Prostate gland (tissue), 2 donors: ENCODE data around the gene KRT35. TPM values are rescaled to one million over a fixed set of nuclear protein-coding genes. Genes with fewer than 3 reads are reported as not detected.

Experiments
- DNase-seq: peaks from one replicate; pipeline ENCODE4 v3.0.0-alpha.2; 2019; ENCODE audit warnings: low spot score
- H3K27ac ChIP-seq, 2 donors: fragments of 200-600 bp; sonication (generic); 2 replicates each; pipeline ENCODE4 v1.5.1; 2017 to 2019
- H3K27me3 ChIP-seq: fragments of 200-600 bp; sonication (generic); replicated peaks from 2 replicates; pipeline ENCODE4 v1.5.1; 2019; ENCODE audit not compliant: insufficient read depth
- H3K36me3 ChIP-seq, 2 donors: fragments of 200-600 bp; sonication (generic); 1 replicate in 1 of 2; 2 replicates in 1 of 2; pipeline versions ENCODE4 v1.5.1 to v1.8.1; 2017 to 2019
- H3K4me1 ChIP-seq: fragments of 200-600 bp; sonication (generic); replicated peaks from 2 replicates; pipeline ENCODE4 v1.5.1; 2019
- H3K4me3 ChIP-seq, 2 donors: fragments of 200-600 bp; sonication (generic); 2 replicates each; pipeline ENCODE4 v1.5.1; 2017 to 2019
- H3K9me3 ChIP-seq: fragments of 200-600 bp; sonication (generic); 2 replicates; pipeline ENCODE4 v1.5.1; 2017
- POLR2A ChIP-seq: fragments of 450-650 bp; IDR thresholded peaks from one replicate; pipeline ENCODE4 v1.6.1; 2016; ENCODE audit warnings: antibody characterized with exemption, mild to moderate bottlenecking
- POLR2AphosphoS5 ChIP-seq: sonication (generic); formaldehyde crosslinking; IDR thresholded peaks from one replicate; pipeline ENCODE4 v1.6.1; 2017; ENCODE audit warnings: antibody characterized with exemption
- WGBS: methylation state at CpG from one replicate; pipeline ENCODE4 v1.1.5; 2018; 5-methylcytosine and 5-hydroxymethylcytosine counted together
- intact Hi-C: fragments of 100-400 bp; cut with DNase I; formaldehyde crosslinking; loops from one replicate; pipeline ENCODE4 v1.14.2; 2022
- total RNA-seq, 2 donors: library from RNA; depleted of rRNA; stranded (reverse); fragments of >200 nt; gene quantifications; one replicate each; pipeline ENCODE4 v1.1.0, GENCODE V29; 2016
- TF ChIP-seq, protein P1 (sequence below), 4 experiments: fragments of 200-600 bp in 2 of 4; fragments of 450-650 bp in 2 of 4; sonication (generic) in 2 of 4; IDR thresholded peaks; 1 replicate in 3 of 4; 2 replicates in 1 of 4; pipeline ENCODE4 v1.5.1; 2016 to 2019; ENCODE audit warnings: antibody characterized with exemption in 4 of 4, mild to moderate bottlenecking in 2 of 4, moderate library complexity in 2 of 4

The KRT35 gene
- total RNA-seq, 2 donors from 2014 or later = not detected

DNA sequence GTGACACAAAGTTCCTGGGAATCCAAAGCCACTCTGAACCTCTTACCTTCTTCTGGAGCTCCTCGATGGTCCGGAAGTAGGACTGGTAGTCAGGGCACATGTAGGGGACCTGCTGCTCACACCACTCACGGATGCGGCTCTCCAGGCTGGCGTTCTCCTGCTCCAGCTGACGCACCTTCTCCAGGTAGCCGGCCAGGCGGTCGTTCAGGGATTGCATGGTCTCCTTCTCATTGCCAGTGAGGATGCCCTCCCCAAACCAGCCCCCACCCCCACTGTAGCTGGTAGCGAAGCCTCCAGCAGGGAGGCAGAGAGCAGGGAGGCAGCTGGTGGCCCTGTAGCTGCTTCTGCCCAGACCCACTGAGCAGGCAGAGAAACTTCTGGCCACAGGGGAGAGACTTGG is 370 bp downstream of the KRT35 start:
- no peaks in the 10 kb centered on the region for H3K36me3 ChIP-seq
- H3K27ac ChIP-seq = no peak overlapping the region
- H3K4me3 ChIP-seq = no peak overlapping the region
- TF ChIP-seq, protein P1, sequence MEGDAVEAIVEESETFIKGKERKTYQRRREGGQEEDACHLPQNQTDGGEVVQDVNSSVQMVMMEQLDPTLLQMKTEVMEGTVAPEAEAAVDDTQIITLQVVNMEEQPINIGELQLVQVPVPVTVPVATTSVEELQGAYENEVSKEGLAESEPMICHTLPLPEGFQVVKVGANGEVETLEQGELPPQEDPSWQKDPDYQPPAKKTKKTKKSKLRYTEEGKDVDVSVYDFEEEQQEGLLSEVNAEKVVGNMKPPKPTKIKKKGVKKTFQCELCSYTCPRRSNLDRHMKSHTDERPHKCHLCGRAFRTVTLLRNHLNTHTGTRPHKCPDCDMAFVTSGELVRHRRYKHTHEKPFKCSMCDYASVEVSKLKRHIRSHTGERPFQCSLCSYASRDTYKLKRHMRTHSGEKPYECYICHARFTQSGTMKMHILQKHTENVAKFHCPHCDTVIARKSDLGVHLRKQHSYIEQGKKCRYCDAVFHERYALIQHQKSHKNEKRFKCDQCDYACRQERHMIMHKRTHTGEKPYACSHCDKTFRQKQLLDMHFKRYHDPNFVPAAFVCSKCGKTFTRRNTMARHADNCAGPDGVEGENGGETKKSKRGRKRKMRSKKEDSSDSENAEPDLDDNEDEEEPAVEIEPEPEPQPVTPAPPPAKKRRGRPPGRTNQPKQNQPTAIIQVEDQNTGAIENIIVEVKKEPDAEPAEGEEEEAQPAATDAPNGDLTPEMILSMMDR (IDR thresholded peaks at IDR 0.05) = no peak
- TF ChIP-seq POLR2AphosphoS5 = no peak
- TF ChIP-seq POLR2A = no peak
- H3K9me3 ChIP-seq = no peaks in the 10 kb centered on the region
- intact Hi-C loops = no loop called here
- no peaks in the 10 kb centered on the region for H3K4me1 ChIP-seq
- WGBS = 95% methylated on average over 10 of the region's 10 CpGs
- DNase-seq = no peak
- no peaks in the 10 kb centered on the region for H3K27me3 ChIP-seq

DNA sequence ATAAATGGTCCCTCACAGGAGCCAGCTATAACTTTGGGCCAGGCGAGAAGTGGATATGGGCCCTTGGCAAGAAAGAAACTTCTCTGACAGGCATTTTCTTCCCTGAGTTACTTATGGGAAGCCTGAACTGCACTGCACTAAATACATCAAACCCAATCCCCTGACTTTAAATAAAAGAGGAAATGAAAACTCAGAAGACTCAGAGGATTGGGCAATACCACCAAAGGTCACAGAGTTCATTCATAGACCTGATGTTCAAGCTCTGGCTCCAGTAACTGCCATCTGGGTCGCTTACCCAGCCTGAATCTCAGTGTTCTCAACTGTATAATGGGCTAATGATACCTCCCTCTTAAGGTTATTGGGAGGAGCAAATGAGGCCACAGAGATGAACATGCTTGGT is 815 bp downstream of the KRT35 start:
- Histone ChIP-seq H3K9me3 (no peaks in the 10 kb centered on the region), H3K4me1 (no peaks in the 10 kb centered on the region), H3K27me3 (no peaks in the 10 kb centered on the region), H3K27ac (no peak overlapping the region), H3K4me3 (no peak overlapping the region), H3K36me3 (no peaks in the 10 kb centered on the region)
- TF ChIP-seq POLR2A (no peak), POLR2AphosphoS5 (no peak)
- 81% methylated on average over 2 of the region's 2 CpGs for WGBS
- intact Hi-C loops = no loop called here
- DNase-seq = no peak

- TF ChIP-seq, protein P1 (IDR thresholded peaks at IDR 0.05) = no peak
- TF ChIP-seq POLR2A = no peak
- no peak for TF ChIP-seq POLR2AphosphoS5
- intact Hi-C loops = no loop called here
- no peak overlapping the region for H3K4me3 ChIP-seq
- H3K9me3 ChIP-seq = no peaks in the 10 kb centered on the region
- WGBS = 87% methylated on average over 8 of the region's 8 CpGs
- H3K27me3 ChIP-seq = no peaks in the 10 kb centered on the region
- no peak overlapping the region for H3K27ac ChIP-seq
- DNase-seq = no peak
- no peaks in the 10 kb centered on the region for H3K4me1 ChIP-seq
- H3K36me3 ChIP-seq = no peaks in the 10 kb centered on the region
Observed at GRCh38 chr17:41478237-41478636, 2.7 kb downstream of the KRT35 start.

DNA sequence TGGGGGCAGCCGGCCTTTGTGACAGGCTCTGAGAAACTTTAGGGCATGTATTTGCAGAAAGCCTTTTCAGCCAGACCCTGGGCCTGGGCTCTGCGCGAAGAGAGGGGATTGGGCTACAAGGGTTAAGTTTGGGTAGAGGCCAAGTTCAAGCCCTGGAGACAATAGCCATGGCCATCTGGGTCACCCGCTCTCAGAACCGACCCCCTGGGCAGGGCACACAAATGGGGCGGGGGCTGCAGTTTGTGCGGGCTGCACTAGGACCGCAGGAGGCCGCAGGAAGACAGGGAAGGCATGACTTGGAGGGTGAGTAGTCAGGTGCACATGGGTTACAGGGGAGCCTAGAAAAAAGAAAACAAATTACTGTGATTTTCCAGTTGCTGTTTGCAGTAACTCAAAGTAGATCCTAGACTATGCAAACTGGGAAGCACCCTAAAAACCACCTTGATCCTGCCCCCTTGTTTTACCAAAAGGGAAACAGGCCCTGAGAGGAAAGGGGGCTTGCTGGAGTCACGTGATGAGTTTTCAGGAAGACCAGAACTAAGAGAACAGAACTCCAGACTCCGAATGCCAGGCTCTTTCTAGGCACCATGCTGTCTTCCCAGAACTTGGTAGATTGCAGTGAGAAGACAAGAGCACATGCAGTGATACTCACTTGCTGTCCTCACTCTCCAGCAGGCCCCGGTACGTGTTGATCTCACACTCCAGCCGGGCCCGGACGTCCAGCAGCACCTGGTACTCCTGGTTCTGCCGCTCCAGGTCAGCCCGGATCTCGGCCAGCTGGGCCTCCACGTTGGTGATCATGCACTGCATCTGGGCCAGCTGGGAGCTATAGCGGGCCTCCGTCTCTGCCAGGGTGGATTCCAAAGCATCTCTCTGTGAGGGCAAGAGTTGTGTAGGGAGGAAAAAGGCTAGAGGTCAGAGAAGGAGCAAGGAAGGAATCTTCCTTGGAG is 3.8 kb downstream of the KRT35 start:
- TF ChIP-seq POLR2AphosphoS5 = no peak
- TF ChIP-seq POLR2A = no peak
- TF ChIP-seq, protein P1 (IDR thresholded peaks at IDR 0.05) = no peak
- Histone ChIP-seq H3K27me3 (no peaks in the 10 kb centered on the region), H3K27ac (no peak overlapping the region), H3K4me1 (no peaks in the 10 kb centered on the region), H3K36me3 (no peaks in the 10 kb centered on the region), H3K4me3 (no peak overlapping the region), H3K9me3 (no peaks in the 10 kb centered on the region)
- 93% methylated on average over 22 of the region's 22 CpGs for WGBS
- DNase-seq = no peak
- intact Hi-C loops = no loop called here

DNA sequence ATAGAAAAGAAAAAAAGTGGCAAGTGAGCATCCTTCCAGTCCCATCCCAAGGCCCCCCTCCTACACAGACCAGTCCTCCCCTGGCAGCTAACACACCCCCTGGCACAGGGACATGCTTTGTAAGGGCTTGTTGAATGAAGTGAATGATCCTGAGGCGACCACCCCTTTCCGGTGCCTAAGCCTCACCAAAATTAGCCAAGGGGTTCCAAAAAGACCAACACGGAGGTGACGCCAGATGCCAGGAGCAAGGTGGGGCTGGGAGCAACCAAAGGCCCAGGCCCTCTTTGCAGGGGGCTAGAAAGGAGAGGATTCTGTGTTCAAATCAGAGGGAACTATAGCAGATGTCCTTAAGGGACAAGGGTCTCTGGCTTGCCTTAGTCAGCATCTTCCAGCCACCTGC is 5.5 kb downstream of the KRT35 start:
- H3K36me3 ChIP-seq = no peaks in the 10 kb centered on the region
- no peaks in the 10 kb centered on the region for H3K4me1 ChIP-seq
- H3K4me3 ChIP-seq = no peak overlapping the region
- TF ChIP-seq POLR2AphosphoS5 (no peak), POLR2A (no peak)
- TF ChIP-seq, protein P1 (IDR thresholded peaks at IDR 0.05) = no peak
- no peaks in the 10 kb centered on the region for H3K9me3 ChIP-seq
- WGBS = 87% methylated on average over 4 of the region's 4 CpGs
- intact Hi-C loops = no loop called here
- no peak for DNase-seq
- no peaks in the 10 kb centered on the region for H3K27me3 ChIP-seq
- no peak overlapping the region for H3K27ac ChIP-seq
